ENCODE results near the gene TBC1D8.

Gene TBC1D8

DNA sequence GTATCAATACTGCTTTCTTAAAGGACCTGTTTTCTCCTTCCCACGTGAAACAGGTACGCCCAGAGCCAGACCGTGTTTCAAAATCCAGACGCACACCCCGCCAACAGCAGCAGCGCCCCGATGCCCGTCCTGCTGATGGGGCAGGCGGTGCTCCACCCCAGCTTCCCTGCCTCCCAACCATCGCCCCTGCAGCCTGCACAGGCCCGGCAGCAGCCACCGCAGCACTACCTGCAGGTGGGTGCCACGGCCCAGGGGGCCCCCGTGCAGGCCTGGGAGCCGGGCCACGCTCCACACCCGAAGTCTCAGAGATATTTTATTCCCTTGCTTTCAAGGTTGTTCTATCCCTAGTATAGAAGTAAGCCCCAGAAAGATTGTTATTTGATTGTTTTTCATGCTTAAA, 157.9 kb downstream of the TBC1D8 start:
- DNase-seq = no peak

DNA sequence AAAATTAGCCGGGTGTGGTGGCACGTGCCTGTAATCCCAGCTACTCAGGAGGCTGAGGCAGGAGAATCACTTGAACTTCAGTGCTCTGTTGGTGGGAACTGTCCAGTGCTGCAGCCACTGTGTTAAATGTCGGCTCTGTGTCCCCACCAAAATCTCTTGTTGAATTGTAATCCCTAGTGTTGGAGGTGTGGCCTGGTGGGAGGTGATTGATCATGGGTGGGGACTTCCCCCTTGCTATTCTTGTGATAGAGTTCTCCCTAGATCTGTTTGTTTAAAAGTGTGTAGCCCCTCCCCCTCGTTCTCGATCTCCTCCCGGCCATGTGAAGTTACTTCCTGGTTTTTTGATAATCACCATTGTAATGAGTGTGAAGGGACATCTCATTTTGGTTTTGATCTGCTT, 158.9 kb downstream of the TBC1D8 start:
- no peak for DNase-seq

DNA sequence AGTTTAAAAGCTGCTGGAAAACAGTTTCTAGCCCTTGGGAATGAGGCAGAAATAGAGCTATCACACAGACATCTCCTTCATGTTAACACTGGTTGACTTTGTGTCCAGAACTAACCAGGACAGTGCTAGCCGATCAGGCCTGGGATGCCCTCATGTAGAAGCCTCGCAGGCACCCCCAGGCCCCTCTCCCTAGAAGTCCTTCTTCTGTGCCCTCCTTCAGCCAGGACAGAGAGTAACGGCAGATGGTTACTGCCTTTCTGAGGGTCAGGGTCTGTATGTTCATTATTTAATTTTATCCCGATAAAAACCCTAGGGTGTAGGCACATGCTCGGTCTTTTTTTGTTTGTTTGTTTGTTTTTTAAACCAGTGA, 159.8 kb downstream of the TBC1D8 start:
- no peak for DNase-seq

DNA sequence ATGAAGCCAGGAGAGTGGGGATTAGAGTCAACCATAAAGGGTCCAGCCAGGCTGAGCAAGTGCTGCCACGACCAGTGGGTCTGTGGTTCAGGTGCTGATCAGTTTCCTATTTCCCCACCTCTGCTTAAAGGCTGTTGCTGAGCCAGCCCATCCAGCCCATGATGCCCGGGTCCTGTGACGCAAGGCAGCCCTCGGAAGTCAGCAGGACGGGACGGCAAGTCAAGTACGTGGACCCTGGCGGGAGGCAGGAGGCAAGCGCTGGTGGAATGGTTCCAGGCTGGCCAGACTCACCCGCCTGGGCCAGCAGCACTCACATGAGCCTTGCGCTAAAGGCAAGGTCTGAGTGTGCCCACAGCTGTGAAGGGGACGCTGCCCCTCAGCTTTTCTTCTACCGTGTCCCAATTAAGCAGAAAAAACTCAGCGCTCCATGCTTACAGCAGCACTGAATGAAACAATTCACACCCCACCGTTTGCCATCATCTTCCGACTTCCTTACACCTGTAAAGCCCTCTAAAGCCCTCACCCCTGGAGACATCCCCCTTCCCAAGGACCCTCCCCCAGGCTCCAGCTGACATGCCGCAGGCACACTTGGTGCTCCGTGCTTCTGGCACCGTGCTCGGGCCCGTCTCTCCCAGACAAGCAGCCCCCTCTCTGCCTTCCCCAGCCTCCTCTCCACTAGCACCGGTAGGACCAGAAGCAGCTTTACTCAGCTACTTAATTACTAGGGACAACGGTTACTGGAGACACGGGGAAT, 160.4 kb downstream of the TBC1D8 start:
- DNase-seq = no peak

DNA sequence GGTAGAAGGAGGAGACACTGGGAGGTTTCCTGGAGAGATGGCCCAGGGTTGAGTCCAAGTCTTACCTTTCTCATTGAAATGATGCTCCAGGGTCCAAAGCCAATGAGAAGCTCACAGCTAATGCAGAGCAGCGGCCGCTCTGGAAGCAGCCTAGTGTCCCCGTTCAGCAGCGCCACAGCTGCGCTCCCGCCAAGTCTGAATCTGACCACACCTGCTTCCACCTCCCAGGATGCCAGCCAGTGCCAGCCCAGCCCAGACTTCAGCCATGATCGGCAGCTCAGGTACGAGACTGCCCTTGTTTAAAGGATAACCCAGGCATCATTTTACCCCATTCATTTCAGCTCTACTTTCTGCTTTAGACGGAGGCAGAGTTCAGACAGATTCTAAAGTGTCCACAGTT, 161.0 kb downstream of the TBC1D8 start:
- DNase-seq = no peak

DNA sequence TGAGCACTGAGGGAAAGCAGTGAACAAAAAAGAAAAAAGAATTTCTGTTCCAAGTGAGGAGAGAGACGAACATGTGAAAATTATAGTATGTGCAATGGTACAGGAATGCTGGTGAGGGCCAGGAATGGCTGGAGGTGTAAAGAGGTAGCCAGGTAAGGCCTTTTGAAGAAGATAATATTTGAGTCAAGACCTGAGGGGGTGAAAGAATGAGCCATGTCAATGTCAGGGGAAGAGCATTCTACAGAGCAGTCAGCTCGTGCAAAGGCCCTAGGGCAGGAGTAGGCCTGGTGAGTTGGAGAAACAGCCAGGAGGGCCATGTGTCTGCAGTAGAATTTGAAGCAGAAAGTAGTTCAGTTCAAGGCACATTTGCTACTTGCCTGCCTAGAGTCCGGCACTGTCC, 161.5 kb downstream of the TBC1D8 start:
- DNase-seq = no peak

DNA sequence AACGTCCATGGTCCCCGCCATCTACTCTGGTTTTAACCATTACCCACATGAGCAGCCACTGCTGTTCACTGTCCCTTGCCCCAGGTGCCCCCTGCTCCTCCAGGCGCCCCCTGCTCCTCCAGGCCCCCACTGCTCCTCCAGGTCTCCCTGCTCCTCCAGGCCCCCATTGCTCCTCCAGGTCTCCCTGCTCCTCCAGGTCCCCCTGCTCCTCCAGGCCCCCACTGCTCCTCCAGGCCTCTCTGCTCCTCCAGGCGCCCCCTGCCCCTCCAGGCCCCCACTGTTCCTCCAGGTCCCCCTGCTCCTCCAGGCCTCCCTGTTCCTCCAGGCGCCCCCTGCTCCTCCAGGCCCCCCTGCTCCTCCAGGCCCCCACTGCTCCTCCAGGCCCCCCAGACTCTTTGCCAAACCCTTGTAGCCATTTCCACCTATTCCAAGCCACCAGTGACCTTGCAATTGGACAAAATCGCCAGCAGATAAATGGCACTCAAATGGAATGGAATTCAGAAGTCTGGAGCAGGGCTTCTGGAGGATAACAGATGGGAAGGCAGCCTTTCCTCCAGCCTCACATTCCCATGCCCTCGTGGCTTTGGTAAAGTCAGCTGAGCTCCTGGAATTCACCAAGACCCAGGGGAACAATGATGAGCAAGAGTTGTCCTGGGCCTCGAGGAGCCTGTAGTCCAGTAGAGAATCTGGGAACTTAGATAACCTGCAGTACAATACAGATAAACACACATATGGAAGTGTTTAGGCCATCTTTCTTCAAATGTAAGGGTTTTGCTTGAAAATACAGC, 162.4 kb downstream of the TBC1D8 start:
- DNase-seq = no peak

DNA sequence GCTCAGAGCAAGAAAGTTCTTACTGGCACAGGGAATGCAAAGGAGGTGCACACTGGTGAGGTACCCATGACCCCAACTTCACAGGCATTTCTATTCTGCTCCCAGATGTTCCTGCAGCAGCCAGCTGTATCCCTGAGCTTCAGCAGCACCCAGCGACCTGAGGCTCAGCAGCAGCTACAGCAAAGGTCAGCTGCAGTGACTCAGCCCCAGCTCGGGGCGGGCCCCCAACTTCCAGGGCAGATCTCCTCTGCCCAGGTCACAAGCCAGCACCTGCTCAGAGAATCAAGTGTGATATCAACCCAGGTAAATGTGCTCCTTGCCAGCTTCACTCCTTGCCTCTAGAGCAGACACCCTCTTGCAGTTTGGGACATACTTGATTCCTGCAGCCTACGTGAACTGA, 163.2 kb downstream of the TBC1D8 start:
- DNase-seq = no peak

DNA sequence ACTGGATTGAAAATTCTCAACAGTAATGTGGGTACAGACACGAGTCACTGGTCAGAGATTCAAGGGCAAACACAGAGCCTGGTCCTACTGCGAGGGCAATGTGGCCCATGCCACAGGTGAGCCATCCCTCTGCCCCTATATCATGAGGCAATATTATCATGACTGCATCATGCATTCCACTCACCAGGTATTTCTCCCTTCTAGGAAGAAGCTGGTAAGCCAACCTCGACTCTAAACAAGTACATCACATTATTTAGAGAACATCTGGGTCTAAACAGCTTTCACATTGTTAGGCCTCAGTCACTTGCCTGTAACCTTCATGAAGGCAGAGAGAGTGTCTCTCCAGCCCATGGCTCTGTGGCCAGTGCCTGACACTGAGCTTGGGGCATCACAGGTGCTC, 163.6 kb downstream of the TBC1D8 start:
- no peak for DNase-seq

DNA sequence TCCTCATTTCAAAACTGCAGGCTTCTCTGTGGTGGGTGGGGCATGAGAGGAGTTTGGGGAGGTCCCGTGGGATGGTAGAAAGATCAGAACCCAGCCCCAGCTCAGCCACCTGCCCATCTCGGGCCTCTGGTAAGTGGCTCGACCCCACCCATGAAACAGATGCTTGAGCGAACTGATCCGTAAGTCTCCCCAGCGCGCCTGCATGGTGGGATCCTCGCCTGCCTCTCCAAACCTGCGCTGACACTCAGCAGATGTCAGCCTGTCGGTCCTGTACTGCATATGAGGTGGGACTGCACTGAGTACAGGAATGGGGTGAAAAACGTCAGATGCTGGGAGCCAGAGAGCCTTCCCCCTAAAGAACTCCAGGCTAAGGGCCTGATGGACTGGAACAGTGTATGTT, 165.0 kb downstream of the TBC1D8 start:
- no peak for DNase-seq

DNA sequence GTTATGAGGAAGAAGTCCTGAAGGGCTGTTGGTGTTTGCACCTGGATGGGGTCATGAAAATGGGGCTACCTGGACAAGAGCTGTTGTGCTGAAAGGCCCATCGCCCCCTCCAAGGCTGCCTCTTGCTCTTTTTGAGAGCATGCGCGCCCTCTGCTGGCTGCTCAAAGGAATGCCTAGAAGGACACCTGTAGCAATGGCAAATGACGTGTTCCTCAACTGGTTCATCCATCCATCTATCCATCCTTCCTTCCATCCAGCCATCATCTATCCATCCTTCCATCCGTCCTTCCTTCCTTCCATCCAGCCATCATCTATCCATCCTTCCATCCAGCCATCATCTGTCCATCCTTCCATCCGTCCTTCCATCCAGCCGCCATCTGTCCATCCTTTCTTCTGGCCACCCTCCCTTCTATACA, 166.3 kb downstream of the TBC1D8 start:
- peak; percentile 21 for DNase-seq

DNA sequence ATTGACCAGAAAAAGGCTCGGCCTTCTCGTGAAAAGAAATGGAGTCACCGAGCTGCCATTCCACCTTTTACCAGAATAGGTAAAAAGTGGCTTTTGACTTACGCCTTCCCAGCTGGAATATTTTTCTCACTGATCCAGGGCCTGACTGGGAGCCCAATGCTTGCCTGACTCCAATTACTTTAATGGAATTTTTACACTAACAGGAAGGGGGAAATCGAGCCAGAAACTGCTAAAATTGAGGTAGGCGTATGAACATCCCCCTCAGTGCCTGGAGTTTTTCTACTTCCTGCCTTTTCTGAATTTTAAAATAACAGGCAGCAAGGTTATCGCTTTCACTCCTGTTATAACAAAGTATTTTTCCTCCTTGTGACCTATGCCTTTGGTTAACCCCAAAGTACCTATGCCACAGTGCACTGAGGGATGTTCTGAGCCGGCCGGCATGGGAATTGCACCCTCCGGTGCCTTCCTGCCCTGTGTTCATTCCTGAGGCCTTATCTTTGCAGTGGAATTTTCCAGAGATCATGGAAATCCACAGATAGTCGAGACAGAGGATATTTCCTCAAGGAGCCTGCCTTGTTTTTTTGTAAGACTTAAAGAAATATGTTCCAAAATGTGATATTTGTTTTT, 167.4 kb downstream of the TBC1D8 start:
- DNase-seq = no peak

DNA sequence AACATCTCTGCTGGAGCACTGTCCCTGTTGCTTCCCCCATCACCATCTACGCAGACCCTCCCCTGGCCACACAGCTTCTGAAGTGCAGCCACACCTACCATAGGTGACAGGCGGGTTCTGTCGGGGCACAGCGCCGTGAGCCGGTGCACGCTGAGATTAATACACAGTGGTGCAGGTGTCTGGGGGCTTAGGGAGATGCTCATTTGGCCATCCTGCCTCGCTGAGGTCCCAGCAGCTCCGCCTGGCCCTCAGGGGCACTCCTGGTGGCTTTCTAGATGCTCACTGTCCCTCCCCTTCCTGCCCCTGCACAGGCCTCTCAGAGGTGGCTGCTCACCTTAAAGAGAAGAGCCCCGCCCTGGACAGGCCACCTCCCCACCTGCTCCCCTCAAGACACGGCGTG, 168.0 kb downstream of the TBC1D8 start:
- DNase-seq = no peak

DNA sequence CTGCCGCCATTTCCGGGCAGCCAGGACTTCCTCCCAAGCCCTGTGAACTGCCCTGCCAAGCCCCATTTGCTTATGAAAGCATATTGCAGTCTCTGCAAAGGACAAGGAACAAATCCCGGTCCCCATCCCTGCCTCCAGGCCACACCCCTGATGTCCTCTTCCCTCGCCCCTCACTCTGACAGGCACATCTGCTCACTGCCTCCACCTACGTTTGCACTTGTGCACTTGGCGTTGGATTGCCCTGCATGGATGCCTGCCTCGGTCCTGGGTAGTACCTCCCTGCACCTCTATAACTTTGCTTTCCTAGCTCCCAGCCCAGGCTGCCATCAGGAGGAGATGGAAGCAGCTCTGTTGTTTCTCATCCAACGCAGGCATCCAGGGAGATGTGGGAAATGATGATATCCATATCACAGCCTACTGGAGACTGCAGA, 168.7 kb downstream of the TBC1D8 start:
- no peak for DNase-seq

DNA sequence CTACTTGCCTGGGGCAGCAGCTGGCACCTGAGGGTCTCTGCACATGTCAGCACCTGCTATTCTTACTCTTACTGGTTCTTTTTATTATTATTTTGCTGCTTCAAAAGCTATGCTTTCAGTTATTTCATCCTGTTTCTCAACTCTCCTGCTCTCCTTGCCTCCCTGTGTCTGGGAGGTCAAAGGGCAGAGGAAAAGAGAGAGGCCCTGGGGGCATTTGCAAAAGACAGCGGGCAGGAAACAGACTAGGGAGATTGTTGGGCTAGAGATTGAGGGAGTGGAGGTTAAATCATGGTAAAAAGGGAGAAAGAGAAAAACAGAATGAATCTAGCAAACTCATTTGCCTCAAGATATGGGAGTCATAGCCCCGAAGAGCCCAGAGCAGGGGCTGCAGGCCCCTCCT, 170.2 kb downstream of the TBC1D8 start:
- no peak for DNase-seq

DNA sequence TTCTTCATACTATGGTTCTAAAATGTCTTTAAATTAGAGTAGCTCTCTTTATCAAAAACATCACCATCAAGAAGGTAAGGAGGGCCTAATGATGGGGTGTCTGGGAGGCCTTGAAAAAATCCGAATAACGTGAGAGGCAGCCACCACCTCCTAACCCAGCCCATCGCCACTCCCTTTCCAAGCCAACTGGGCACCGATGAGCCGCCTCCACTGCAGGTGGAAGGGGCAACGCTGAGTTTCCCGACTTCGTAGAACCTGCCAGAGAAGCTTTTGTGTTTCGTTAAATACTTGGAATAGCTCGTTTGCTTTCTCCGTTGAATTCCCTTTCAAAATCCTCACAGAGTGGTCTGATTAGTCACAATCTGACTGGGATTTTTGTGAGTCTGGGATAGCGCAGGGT, 171.1 kb downstream of the TBC1D8 start:
- no peak for DNase-seq

DNA sequence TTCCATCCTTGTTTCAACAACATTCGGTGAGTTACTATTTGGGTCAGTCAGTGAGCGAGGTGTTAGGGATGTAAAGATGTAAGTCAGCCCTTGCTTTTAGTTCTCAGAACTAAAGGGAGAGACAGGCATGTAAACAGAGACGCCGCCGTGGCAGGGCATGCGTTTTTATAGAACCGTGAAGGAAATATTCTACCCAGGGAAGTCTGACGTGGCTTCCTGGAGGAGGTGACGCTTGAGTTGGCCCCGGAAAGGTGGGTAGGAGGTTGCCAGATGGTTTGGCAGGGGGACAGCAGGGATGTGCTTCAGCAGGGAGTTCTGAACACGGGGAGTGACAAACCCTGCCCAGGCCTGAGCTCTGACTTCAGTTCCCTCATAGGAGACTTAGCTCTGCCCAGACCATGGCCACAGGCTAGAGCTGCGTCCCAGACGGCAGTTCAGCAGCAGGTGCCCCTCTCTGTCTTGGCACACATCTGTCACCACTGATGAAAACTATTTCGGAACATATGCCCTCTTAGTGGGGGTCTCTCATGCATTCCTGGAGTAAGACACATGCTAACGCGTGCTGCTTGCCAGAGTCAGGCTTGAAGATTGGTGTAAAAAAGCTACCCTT, 172.5 kb downstream of the TBC1D8 start:
- no peak for DNase-seq

DNA sequence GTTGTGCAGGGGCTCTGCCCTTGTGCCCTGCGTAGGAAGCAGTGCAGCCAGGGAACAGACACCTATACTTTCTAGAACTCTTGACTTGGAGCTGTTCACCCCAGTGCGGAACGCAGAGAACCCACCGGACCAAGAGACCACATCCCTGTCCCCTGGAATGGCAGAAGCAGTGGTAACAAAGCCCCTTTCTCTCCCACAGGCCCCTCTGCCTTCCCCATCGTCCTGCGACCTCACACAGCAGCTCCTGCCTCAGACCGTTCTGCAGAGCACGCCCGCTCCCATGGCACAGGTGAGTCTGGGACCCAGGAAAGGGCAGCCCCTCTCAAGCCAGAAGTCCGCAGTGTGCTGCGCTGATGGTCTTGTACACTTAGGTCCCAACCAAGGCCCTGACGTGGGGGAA, 173.7 kb downstream of the TBC1D8 start:
- no peak for DNase-seq

DNA sequence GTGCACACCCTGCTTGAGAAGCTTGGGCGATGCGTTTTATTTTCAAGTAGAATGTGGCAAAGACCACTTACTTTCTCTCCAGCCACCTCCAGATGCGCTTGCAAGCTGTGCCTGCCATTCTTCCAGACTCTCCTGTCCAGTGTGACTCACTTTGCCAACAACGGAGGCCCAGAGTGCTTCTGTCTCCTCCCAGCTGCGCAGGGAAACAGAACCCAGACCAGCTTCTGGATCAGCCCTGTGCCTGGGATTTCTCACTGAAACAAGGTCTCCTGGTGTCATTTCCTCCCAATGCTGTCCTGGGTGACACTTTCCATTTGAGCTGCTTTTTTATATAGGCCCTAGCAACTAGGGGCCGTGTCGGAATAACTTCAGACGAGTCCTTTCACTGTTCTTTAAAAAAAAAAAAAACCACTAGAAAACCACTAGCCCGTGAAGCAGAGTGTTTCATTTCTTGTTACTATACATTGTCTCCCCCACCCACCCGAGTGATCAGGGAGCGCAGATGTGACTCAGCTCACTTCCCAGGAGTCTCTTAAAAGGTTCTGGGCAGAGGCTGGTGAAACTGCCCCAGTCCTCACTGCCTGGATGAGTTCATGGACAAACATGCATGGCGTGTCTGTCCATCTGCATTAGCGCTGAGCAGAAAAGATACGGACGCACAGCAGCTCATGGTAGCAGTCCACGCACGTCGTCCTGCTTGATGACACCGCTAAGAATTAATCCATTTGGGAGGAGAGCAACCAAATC, 174.4 kb downstream of the TBC1D8 start:
- DNase-seq = no peak

DNA sequence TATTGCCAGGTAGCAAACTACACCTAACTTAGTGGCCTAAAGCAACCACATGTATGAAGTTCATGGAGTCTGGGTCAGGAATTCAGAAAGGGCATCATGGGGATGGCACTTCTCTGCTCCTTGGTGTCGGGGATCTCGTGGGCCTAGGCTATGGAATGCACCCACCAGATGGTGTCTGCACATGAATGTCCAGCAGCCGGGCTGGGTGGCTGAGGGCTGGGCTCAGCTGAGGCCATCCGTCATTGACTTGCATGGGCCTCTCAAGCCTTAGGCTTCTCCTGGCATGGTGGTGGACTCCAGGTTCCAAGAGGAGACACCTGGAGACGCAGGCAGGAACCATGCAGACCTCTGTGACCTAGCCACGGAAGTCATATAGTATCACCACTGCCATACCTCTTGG, 175.1 kb downstream of the TBC1D8 start:
- DNase-seq = no peak

DNA sequence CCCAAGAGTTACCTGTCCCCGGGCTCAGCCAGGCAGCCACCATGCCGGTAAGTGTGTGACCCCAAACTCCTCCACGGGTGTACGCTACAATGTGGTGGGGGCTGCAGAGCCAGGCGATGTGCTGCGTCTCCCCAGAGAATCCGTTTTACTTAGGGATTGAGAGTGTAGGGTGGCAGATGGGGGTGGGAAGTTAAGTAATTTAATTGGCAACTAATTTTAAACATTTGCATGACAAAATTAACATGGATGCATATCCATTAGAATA, 175.7 kb downstream of the TBC1D8 start:
- no peak for DNase-seq

DNA sequence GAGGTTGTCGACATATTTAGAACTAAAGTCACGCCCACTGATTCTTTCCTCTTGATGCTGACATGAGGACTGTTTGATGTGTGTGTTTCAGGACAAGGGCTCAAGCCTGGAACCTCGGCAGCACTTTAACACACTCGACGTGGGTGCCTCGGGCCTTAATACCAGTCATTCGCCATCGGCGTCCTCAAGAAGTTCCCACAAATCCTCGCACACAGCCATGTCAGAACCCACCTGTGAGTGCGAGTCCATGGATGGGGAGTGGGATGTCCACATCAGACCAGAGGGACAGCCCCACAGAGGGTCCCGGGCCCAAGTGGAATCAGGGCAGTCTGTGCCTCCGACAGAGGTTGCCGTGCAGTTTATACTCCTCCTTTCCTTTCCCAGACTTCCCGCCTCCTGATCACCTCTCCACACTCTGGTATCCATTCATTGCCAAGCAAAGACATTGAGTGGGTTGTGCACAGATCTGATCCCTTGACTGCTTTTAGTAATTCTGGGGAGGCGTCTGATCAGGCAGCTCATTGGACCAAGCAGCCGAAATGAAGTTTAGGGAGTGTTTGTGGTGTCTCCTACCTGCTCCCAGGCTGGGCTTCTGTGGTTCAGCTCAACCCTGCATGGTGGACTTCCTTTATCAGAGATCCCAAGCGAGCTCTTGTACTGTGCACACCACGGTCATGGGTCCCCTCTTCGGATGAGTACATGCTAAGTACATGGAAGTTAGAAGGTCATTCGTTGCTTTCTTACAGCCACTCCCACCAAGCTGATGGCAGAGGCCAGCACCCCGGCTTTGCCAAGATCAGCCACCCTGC, 176.3 kb downstream of the TBC1D8 start:
- DNase-seq = no peak
